ENCODE measurements around the gene ADGRF5.
A peak's percentile ranks its signal among the peaks of the same experiment; 100 is the strongest.
"Not testable (repeated sequence)": the region's sequence is repeated elsewhere in the genome, so short reads cannot be mapped to it uniquely, and the experiment has no call there.

The ADGRF5 gene

DNA sequence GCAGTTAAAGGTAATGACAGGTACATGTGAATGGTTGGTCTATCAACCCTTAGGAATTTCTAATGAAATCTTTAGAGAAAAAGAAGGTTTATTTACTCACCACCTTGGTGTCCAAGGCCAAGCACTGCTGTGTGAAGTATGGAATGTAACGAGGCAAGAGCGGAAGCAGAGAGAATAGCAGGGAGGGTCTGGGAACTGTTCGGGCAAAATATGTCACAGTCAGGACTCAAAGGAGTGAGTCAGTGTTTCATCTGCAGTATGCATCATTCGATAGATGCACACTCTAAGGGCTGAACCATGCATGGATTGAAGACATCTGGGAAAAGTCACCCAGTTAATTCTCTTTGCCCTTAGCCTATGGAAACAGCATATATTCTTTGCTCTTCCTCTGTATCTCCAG, 33.2 kb downstream of the ADGRF5 start:
- DNase-seq (ENCODE audit: low spot score): peak; percentile 12

DNA sequence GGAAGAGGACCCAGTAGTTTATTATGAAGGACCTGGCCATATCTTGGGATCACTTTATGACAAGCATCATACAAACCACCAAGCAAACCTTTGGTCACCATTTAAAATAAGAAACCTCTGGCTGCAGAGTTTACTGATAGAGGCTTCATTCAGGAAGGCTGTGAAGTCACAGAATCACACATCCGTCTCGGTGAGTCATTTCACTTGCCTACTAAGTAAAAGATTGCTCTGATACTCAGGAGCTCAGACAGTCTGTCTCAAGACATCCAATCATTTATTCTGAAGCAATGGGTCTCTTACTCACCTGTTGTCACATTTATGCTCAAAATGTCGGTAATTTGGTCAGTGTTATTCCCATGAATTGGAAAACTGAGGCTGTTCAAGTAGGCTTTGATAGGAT, 33.7 kb downstream of the ADGRF5 start:
- no peak for DNase-seq (ENCODE audit: low spot score)

DNA sequence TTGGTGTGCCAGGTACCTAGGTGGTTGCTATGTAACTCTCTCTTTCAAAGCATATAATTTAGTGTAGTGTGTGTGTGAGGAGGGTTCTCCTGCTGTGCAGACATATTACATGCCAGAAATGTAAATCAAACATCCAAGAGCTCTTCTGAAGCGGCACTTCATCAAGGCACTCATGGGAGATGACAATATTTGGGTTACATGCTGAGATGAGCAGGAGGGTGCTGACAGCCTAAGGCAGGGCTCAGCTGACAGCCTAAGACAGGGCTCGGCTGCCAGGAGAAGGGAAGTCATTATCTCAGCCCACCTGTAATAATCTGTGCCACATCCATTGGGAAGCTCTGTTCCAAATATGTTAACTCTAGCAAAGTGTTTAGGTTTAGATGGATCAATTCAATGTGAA, 39.1 kb downstream of the ADGRF5 start:
- no peak for DNase-seq (ENCODE audit: low spot score)

DNA sequence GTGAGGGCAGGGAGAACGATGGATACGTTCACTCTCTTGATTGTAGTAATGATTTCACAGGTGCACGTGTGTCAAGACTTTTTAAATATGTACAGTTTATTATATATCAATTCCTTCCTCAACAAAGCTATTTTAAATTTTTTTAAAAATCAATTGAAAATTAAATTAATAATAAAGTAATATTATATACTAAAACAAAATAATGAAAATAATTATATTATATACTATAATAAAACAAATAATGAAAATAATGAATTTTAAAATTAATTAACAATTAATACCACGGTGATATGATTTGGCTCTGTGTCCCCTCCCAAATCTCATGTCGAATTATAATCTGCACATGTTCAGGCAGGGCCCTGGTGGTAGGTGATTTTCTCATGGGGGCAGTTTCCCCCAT, 42.7 kb downstream of the ADGRF5 start:
- no peak for DNase-seq (ENCODE audit: low spot score)

DNA sequence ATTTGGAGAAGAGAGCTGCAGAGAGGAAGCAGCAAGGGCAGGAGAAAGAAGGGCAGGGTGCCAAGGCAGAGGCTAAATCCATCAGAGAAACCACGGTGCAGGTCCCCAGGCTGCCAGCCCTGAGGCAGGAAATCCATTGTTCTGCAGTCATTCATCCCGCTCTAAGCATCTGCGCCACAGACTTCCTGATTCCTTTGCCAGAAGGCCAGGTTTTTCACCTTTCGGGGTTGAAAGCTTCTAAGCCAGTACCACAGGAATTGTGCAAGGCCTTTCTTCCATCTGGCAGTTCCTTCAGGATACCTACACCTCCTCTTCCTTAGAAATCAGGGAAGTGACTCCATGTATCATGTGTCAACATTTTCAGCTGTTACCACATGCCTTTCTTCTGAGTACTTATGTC, 45.6 kb downstream of the ADGRF5 start:
- peak; percentile 22 for DNase-seq (ENCODE audit: low spot score)

DNA sequence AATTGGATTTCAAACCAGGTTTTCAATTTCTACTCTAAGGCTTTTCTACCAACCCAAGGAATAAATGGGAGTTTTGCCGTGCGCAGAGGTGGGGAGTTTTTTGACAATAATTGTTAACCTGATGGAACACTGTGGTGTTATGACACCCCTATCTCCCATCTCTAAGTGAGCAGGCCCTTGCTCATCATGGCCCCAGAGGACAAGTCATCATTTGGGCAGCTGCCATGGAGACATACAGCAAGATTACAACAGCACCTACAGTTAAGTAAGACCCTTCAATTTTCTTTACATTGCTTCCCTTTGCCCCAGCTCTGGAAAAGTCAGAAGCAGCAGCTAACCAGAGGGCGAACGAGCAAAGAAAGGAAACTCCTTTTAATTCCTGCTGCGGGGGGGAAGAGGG, 54.3 kb downstream of the ADGRF5 start:
- no peak for DNase-seq (ENCODE audit: low spot score)

DNA sequence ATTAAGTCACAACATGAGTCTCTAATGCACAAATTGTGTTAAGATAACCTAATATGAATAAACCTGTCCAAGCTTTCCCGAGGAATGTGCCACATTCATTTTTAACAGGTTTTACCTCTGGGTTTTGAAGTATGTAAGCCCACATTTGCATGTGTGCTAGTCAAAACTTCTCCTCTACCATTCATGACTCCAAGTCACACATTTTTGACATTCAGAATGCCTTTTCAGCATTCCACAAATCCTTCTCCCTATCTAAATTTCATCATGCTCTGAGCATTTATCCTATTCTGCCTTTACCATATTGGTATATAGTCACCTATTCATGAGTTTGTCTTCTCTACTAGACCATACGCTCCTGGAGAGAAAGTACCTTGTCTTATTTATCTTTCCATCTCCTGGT, 56.5 kb downstream of the ADGRF5 start:
- DNase-seq (ENCODE audit: low spot score): no peak

DNA sequence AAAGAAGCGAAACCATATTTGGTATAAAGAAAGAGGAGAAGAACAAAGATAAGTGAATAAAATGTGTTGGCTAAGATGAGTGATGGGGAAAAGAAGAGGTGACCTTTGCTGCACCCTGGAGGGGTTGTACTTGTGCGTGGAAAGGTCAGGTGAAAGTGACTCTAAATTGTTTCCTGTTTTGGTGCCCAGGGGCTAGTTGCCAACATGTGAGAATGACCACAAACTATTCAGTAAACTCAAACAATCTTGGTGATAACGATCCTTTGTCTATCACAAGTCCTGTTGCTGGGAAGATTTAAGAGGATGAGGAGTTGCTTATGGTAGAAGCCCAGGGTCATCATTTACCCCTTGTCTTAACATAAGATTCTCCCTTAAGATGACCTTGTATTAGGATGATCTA, 57.9 kb downstream of the ADGRF5 start:
- DNase-seq (ENCODE audit: low spot score): no peak

DNA sequence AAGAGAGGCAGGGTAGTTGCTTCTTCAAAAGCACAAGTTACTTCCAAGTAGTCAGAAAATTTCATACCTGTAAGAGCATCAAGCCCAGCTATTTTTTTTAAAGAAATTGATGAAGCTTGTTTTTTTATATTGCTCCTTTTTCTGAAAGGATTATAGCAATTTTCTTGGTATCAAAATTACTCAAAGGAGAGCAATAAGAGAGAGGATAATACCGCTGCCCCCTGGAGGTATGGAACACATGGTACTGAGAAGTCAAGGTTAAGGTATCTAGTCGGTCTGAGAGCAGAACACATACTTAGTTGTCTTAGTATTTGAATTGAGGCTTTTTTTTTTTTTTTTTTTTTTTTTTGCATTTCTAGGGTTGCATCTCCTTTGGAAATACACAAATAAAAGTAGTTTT, 59.4 kb downstream of the ADGRF5 start:
- DNase-seq (ENCODE audit: low spot score): no peak

DNA sequence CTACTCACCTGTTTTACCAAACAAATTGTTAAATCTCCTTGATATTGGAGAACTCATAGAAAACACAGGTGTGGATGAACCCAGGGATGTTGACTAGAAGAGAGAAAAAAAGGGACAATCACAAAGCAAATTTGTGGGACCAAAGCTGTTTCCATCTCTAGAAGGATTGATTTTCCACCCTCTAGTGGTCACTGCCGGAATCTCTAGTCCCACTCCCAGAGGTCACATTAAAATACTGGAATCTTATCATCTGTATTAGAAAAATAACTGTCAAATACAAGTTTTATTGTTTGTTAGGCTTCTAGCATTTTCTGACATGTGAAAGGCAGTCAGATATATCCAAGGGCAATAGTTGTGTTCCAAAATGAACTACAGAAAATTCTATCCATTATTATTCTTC, 65.8 kb downstream of the ADGRF5 start:
- DNase-seq (ENCODE audit: low spot score): peak; percentile 21

DNA sequence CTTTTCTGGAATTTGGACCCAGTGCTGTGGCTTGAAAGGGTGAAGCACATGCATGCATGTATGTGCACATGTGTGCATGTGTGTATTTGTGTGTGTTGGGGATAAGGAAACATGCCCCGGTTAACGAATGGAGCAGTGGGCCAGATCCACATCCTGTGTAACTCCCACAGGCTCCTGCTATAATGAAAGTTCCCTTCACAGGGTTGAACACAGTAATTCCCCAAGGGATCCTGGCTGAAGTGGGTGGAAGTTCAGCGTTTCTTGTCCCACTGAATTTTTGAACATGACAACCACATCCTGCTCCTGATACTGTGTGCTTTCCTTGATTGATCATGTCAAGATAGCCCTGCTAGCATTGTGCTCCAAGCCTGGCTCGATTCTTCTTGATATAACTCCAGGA, 70.2 kb downstream of the ADGRF5 start:
- DNase-seq (ENCODE audit: low spot score): not testable (repeated sequence)

DNA sequence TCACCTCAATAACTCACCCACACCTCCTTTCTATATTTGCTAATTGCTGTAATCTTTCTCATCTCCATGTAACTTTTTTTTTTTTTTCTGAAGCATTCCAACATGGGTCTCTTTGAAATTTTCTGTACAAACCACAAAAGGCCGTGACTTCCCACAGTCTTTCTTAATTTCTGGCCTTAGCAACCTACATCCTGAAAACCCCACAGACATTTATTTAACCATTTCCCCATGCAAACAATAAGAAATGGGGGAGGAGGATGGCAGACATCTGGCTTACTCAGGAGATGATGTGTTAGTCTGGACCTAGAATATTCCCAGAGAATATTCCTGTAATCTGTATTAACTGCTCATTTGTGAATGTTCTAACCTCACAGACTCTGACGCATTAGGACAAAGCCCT, 70.9 kb downstream of the ADGRF5 start:
- no peak for DNase-seq (ENCODE audit: low spot score)

DNA sequence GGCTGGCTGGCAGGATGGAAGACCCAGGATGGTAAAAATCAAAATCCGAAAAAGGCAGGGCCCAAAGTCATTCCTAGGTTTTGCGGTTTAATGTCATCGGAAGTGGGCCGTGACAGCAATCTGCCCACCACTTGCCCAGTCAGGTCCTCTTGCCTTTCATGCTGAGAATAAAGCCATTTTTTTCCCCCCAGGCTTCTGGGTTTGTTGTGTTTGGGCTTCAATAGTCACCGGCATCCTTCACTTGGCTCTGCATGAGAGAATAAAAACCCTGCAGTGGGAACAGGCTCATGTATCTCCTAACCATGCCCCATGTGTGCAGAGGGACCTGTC, 72.4 kb downstream of the ADGRF5 start:
- DNase-seq (ENCODE audit: low spot score): no peak

DNA sequence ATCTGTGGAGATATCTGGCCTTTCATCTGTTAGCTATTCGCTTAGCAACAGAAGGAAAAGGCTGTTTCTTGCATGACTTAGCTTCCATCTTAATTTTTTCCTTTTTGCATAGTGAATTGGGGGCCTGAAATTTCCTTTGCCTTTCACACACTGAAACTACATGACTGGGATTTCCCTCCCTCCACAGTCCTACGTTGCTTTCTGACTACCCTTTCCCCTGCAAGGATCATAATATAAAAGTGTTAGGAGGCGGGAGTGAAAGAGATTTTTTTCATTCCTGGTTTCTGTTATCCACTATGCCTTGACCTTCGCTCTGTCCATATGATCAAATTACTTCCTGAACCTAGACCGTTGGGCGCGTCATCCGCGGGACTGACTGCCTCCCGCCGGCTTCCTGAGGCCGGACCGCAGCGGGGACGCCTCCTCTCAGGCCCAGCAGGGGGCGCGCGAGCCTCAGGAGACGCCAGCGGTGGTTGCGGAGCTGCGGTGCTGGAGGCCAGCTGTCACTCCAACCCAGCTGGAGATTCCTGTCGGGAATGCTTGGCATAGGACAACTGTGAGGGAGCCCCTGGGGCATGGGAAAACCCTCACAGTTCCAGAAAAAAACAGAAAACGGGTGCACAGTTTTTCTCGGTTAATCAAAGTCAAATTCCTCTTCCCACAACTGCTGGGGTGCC, 72.9 kb downstream of the ADGRF5 start:
- peak; percentile 90 for DNase-seq (ENCODE audit: low spot score)

DNA sequence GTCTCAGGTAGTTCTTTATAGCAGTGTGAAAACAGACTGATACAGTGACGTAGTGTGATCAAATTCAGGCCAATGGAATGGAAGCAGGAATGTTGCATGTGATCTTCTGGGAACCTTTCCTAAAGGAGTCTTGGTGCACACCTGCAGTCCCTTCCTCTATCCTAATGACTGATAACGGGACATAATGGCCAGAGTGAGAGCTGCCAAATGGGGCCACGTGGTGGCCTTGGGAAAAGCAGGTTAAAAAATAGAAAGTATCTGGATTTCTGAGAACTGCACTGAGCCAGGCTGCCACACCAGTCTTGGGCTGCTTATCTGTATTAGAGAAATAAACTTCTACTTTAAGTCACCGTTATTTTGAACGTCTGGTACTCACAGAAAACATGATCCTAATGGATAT, 76.6 kb downstream of the ADGRF5 start:
- DNase-seq (ENCODE audit: low spot score): no peak

DNA sequence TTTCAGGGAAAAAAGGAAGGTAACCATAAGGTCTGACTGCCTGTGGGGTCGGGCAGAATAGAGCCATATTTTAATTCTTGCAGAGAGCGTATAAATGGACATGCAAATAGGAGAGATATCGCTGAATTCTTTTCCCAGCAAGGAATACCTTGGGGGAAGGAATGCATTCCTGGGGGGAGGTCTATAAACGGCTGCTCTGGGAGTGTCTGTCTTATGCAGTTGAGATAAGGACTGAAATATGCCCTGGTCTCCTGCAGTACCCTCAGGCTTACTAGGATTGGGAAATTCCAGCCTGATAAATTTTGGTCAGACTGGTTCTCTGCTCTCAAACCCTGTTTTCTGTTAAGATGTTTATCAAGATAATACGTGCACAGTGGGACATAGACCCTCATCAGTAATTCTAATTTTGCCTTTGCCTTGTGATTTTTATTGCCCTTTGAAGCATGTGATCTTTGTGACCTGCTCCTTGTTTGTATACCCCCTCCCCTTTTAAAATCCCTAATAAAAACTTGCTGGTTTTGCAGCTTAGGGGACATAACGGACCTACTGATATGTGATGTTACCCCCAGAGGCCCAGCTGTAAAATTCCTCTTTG, 79.4 kb downstream of the ADGRF5 start:
- DNase-seq (ENCODE audit: low spot score): not testable (repeated sequence)

DNA sequence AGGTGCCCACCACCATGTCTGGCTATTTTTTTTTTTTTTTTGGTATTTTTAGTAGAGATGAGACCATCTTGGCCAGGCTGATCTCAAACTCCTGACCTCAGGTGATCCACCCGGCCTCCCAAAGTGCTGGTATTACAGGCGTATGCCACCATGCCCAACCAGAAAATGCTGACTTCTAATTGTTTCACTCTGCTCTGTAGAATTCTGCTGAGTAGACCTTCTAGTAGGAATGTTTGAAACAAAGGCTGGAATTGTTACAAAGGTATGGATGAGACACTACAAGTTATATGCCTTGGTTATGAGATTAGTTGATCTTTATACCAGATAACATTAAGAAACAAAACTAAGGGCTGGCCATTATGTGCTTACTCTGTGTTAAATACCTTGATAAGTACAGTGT, 83.7 kb downstream of the ADGRF5 start:
- DNase-seq (ENCODE audit: low spot score): no peak

DNA sequence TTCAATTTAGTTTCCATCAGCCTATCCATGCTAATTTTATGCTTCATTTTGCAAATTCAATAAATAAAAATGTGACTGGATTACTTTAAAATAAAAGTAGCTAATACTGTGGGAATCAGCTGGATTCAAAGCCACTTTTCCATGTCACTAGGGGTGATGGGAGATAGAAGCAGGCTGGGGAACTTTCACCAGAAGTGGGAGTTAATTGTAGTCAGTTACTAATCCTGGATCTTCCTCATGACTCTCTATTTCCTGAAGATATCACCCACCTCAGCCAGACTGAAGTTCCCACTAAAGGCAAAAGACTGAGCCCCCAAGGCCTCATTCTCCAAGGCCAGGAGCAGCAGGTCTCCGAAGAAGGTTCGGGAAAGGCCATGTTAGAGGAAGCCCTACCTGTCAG, 86.7 kb downstream of the ADGRF5 start:
- DNase-seq (ENCODE audit: low spot score): not testable (repeated sequence)

DNA sequence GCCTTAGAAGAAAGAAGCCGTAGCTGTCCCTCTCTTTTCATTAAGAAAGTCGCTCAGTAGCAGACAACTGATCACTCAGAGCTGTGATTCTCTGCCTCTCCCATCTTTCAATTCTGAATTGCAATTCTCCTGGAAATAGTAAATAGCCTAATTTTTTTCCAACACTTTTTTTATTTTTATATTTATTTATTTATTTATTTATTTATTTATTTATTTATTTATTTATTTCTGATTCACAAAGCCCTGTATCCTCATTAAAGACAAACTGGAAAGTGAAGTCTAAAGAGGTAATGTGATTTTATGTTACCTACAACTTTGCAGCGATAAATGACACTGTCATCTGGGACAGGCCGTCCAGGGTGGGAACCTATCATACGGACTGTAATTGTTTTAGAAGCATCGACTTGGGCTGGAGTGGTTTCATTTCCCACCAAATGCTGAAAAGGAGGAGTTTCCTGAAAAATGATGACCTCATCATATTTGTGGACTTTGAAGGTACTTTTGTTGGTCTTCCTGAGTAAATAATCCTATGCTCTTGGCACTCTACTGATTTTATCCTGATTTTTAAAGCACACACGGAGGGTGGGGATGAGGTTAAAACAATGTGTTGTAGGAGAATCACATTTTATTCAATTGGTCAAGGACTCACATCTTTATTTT, 87.4 kb downstream of the ADGRF5 start:
- DNase-seq (ENCODE audit: low spot score): not testable (repeated sequence)

DNA sequence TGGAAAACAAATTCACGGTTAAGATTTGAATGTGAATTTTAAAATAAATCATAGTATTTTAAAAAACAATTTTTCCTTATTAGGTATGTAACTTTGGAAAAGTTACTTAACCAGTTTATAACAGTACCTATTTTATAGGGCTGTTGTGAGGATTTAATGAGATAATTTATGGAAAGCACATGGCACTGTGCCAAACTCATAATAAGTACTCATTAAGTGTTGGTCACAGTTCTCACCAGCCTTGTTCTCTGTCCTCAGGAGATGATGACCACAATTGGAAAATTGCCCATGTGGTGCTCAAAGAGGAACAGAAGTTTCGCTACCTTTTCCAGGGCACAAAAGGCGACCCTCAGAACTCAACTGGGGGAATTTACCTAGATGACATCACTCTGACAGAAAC, 88.9 kb downstream of the ADGRF5 start:
- no peak for DNase-seq (ENCODE audit: low spot score)

DNA sequence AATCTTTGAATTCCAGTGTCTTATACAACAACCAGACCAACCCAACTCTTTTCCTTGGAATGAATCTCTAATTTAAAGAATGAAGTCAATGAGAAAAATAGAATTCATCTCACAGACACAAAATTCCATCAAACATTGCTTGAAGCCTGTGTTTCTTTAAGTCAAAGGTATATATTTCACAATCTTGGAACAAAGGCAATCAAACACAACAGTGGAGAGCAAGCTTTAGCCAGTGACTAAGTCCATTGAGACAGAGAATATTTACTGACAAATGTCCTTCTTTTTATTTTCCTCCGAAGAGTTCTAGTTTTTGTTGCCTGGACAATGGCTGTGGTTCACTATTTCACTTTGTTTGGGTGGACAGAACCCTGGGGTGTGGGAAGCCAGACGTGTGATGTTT, 92.8 kb downstream of the ADGRF5 start:
- DNase-seq (ENCODE audit: low spot score): no peak

DNA sequence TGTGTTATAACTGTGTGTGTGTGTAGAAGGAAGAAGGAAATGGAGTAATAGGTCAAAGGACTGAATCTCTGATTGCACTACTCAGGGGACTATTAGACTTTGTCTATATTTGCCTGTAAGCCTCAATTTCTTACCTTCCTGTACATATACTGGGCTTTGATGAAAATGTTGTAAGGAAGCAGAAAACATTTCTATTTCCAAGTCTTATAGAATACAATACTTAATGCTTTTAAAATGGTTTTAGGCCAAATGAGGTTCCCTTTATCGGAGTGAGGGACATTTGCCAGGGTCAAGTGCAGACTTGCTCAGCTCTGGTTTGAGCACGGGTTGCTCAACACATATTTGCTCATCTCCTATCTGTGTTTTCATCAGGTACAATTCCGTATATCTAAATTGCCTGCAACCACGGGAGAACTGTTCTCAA, 100.3 kb downstream of the ADGRF5 start:
- no peak for DNase-seq (ENCODE audit: low spot score)

DNA sequence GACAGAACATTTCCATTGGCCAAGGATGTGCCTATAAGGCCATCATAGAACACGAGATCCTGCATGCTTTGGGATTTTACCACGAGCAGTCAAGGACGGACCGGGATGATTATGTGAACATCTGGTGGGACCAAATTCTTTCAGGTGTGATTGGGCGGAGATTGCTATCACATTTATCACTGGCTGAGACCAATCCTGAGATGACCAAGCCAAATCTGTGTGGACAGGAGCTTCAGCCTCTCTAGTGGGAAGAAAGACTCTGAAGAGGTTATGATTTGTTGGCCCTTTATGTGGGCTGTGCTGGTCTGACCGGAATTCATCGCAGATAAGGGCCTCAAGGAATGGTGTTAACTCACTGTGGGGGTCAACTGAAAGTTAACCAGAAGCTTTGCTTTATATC, 102.2 kb downstream of the ADGRF5 start:
- no peak for DNase-seq (ENCODE audit: low spot score)

DNA sequence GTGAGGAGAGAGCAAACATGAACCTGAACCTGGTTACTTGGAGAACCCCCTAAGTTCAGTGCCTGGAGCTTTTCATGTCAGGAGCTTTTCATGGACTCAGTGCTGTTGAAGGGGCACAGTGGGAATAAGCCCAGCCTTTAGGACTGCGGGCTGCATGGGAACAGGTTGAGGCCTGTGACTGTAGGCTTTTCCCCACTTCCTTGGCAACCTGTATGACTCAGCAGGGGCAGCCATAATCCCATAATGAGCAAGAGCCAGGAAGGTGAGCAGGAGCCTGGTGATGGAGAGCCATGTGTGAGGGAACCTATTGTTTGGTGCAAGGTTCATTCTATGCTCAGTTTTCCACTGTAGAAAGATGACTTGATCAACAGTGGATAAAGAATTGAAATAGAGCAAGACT, 105.1 kb downstream of the ADGRF5 start:
- no peak for DNase-seq (ENCODE audit: low spot score)
